GM21529 (cell line): Measurements from ENCODE around the gene DGKQ.
A peak's percentile ranks its signal among the peaks of the same experiment; 100 is the strongest.

ENCODE experiments used
- ATAC-seq: cut with Tn5 transposase; IDR thresholded peaks from one replicate; pipeline ENCODE4 v1.9.1; 2021; ENCODE audit not compliant: unreplicated experiment

Gene DGKQ

DNA sequence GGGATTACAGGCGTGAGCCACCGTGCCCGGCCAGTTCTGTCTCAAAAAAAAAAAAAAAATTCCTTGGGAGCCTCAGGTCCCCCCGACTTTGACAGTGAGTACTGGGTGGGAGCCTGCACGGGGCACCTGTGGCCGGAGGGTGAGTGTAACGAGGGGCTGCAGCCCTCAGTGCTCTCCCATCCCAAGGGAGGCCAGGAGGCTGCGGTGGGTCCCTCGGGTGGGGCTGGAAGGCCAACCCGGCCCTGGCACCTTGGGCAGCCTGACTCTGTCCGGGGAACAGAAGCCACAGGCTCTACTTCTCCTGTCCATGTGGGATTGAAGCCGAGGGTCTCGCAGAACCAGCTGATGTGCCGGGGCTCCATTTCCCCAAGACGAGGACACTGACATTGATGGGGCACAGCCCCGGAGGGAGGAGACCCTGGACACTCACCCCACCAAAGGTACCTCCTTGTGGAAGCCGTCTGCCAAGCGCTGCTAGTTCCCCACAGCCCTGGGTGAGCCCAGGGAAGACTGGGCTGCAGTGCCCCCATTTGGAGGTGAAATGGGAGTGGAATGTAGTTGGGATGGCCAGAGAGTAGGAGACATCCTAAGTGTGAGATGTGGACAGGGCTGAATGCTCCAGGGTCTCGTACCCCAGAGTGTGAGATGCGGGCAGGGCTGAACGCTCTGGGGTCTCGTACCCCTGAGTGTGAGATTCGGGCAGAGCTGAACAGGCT lies 22.1 kb upstream of the DGKQ start:
- ATAC-seq, result no peak

DNA sequence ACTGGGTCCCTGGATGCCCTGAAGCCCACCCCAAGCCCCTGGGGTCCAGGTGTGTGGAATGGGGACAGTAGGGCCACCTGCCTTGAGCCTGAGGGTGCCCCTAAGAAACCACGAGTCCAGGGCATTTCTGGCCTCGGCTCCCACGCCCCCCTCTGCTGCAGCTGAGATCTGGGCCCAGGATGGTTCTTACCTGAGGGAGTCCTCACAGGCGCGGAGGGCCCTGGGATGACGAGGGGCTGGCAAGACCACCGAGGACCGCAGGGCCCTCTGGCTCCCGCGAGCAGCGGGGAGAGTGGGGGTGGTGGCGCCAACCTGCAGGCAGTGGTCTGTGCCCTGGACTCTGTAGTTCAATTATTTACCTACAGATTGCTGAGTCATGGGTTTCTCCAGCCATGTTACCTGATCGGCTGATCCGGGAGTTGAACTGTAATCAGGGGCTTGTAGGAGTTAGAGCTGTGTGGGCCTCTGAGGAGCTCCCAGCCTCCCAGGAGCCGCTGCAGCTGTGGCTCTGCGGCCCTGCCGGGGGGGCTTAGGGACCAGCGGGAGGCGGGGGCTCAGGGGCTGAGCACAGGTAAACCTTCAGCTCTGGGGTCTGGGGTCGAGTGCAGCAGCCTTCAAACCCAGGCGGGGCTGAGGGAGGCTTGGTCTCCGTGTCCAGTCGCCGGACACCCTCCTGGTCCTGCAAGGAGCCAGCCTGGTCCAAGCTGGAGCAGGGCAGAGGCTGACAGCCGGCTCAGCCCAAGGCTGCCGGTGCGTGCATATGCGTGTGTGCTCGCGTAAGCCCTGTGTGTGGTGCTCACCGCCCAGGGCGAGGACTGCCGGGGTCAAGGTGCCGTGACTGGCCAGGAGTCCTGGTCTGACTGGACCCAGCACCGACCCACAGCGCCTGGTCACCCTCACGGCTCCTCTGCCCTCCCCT lies 20.0 kb upstream of the DGKQ start, which contains the start of gene SLC26A1:
SLC26A1 (minus strand) TSS at position 294 of the 919 bp plus-strand sequence. CDS start 1,701 bp downstream, outside the sequence.
- ATAC-seq, result no peak

DNA sequence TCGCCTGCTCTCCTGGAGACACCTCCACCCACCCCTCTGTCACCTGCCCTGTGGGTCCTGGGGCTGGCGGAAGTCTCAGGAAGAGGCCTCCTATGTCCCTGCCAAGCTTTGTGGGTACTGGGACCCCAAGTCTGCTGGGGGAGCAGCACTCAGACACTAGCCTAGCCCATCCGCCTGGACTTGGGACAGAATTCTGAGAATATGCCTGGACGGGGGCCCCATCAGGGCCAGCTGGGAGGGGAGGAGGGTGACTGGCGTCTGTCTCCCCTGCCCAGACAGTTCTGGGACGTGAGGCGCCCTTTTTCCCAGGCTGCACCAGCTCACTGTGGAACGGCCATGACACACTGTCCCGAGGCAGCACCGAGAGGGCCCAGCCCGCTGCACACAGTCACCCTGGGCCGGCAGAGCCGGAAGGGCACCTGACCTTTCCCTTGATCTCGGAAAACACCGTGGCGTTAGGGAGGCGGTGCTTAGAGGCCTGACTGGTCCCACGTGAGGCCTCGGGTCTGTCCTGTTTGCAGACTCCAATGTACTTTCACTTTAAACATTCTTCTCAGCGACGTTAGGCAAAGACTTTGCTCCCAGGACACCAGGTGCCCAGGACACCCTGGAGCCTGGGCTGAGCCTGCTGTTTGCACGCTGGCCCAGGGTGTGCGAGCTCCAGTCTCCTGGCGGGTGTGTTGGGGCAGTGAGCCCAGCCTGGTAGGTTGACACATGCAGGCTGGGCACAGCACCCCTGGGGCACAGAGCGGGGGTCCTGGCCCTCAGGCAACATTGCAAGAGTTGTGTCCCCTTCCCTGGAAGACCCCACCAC lies 19.1 kb upstream of the DGKQ start:
- ATAC-seq, result no peak

DNA sequence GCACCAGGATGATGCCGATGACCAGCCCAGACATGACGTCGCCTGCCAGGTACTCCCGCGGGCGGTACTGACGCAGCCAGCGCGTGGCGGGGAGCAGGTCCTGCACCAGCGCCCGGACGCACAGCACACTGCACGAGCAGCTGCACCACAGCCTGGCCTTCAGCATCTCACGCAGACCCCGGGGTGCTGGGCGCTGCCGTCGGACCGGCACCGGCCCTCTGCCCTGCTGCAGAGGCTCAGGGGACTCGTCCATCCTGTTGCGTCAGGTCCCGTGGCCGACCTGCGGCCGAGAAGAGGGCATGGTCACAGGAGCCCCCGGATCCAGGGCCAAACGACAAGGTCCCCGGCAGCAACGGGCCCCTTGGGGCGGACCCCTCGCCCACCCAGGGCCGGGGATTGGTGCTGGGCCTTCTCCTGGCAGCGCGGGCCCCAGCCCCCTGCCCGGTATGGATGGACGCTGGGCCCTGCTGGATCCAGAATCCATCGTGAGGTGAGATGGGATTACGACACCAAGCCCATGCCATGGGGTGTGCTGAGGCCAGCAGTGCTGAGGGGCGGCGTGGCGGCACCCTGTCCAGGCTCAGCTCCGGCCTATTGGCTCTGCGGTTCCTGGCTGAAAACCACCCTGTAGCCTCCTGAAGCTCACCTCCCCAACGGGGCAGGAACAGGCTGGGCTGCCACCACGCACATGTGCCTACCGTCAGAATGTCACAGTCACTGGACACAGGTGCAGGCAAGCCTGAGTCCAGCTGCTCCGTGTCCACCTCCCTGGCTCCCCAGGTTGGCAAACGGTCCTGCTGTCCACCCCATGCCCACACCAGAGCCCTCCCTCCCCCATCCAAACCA lies 18.3 kb upstream of the DGKQ start:
- no peak for ATAC-seq

DNA sequence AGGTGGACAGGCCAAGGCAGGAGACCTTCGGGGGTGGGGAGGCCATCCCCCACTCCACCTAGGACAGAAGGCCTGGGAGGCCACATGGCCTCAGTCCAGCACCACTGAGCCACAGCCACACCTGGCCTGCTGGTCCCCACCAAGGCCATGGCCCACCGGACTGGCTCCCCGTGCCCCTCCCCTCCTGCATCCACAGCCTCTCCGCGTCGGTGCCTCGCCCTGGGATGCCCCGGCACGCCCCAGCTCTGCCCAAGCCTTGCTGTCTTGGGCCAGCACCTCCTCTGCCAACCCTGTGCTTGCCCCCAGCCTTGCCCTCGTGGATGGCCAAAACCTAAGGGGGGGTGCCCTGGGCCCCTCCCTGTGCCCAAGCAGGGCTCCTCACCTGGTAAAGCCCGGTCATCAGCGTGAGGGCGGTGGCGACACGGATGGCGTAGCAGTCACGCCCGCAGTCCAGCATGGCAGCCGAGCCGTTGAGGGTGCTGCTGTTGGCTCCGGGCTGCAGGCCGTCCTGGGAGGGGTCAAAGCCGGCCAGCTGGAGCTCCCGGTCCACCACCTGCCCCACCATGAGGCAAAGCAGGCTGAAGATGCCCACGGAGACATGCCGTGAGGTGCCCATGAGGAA lies 17.5 kb upstream of the DGKQ start:
- ATAC-seq, result no peak

DNA sequence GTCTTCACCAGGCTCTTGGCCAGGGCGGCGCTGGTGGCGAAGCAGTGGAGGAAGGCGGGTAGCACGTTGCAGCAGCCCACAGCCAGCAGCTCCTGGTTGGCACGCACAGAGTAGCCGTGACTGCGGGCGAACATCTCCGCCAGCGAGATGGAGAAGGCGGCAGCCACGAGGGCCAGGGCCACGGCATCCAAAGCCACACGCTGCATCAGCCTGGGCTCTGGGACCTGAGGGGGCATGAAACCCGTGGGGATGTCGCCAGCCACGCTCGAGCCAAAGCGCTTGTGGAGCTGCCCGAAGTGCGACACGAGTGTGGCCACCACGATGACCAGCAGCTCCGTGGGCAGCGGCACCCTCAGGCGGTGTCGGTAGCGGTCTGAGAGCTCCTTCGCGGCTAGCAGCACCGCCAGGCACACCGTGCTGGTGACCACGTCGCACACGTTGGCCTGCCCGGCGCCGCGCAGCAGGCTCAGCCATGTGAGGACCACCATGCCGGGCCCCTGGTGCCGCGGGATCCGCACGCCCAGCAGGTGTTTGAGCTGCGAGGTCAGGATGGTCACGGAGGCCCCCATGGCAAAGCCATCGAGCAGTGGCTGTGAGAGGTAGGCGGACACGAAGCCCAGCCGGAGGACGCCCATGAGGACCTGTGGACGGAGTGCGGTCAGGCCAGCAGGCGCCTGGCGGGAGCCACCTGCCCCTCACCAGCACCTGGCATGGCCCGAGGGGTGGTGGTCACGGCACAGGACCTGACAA lies 16.5 kb upstream of the DGKQ start:
- no peak for ATAC-seq

DNA sequence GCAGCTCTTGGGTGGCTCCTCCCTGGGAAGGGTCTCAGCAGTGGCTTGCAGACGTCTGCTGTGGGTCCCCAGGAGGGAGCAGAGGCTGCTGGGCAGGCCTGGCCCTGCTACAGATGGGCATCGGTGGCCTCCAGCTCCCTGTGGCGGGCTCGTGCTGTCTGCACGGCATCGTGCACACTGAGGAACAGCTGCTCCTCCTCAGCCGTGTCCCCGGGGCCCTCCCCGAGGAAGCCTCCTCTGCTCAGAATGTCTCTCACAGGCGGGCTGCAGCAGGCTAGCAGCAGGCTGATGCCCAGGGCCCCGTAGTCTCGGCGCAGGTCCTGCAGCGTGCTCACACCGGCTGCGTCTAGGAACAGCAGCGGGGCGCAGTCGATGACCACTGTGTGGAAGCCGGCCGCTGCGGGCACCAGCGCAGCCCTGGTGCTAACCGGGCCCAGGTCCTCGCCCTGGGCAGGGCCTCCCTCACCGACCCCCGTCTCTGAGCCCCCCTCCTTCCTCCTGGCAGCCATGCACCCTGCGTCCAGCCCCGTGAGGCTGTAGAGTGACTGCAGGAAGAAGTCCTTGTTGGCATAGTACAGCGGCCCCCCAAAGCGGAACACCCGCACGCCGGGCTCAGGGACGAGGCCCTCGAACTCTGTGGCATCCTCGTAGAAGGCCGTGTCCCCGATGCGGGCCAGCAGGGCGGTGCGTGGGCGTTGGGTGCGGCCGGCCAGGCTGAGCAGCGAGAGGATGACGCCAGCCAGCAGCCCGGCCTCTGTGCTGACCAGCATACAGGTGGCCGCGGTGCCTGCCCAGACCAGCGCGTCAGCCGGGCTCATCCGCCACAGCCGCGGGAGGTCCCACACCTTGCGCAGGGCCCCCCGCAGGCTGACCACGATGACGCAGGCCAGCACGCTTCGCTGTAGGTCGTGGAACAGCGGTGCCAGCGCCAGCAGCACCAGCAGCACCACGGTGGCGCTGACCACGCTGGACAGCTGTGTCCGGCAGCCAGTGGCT lies 15.7 kb upstream of the DGKQ start:
- ATAC-seq, result no peak

DNA sequence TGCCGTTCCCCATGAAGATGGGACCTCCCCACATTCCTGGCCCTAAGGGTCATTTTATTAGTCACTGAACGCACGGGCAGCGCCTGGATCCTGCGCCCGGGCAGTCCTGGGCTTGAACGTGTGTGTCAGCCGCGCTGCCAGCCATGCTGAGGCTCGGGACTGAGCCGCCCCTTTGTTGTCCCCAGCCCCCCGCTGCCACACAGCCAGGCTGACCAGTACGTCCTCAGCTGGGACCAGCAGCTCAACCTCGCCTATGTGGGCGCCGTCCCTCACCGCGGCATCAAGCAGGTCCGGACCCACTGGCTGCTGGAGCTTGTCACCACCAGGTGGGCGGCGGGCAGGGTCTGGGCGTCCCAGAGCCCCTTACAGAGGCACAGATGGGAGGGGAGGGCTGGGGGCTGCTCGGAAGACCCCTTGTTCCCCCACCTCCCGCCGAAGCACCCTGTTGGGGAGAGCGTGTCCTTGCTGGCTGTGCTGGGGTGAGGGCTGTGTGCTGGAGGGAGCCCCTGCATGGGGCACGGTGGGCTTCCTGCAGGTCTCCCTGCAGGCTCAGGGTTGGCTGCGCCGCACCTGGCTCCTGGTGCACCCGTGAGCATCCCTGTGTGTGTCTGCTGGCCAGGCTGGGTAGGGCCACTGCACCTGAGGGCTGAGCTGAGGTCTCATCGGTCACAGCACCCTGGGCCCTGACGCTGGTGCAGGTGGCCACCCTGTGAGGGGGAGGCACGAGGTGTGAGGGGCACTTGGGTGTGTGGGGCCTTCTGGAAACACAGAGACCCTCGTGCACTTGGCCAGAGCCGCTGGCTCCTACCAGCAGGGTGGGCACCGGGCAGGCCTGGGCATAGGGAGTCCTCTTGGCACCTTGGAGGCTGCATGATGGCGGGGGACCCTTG lies 14.5 kb upstream of the DGKQ start:
- no peak for ATAC-seq

DNA sequence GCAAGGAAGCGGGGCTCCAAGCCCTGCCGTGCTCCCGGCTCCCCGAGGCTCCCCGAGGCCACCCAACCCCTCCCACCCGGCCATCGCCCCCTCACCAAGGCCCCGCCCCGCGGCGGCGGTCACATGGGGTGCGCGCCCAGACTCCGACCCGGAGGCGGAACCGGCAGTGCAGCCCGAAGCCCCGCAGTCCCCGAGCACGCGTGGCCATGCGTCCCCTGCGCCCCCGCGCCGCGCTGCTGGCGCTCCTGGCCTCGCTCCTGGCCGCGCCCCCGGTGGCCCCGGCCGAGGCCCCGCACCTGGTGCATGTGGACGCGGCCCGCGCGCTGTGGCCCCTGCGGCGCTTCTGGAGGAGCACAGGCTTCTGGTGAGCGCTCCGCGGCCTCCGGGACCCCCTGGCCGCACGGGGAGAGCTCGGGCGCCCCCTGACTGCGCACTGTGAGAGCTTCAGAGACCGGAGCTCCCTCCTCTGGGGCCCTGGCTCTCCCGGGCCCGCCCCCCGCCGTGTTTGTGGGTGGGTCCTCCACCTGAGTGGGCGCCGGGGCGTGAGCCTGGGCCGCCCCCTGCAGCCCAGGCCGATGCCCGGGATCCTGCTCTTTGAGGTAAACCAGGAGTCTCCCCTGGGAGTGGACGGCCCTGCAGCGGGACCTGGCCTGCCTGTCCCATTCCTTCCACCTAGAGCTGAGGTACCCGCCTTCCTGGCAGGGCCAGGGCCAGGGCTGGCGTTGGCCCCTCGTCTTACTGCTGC lies 13.7 kb upstream of the DGKQ start, which contains the start of gene IDUA:
IDUA (plus strand) TSS at position 166 of the 745 bp plus-strand sequence; CDS start at position 207, 41 bp downstream.
- ATAC-seq, result peak; percentile 76

DNA sequence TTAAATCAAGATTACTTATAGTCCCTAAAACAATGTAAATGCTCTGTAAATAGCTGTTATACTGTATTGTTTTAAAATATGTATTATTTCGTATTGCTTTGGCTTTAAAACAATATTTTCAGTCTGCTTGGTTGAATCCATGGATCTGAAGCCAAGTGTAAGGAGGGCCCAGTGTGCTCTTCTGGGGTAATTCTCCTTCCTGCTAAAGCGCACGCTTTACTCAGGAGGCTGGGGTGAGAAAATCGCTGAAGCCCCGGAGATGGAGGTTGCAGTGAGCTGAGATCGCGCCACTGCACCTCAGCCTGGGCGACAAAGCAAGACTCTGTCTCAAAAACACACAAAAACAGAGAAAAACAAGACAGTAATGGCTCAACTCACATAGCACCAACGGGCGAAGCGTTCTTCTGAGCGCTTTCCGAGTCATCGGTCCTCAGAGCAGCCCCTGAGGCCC lies 13.1 kb upstream of the DGKQ start:
- peak; percentile 12 for ATAC-seq

DNA sequence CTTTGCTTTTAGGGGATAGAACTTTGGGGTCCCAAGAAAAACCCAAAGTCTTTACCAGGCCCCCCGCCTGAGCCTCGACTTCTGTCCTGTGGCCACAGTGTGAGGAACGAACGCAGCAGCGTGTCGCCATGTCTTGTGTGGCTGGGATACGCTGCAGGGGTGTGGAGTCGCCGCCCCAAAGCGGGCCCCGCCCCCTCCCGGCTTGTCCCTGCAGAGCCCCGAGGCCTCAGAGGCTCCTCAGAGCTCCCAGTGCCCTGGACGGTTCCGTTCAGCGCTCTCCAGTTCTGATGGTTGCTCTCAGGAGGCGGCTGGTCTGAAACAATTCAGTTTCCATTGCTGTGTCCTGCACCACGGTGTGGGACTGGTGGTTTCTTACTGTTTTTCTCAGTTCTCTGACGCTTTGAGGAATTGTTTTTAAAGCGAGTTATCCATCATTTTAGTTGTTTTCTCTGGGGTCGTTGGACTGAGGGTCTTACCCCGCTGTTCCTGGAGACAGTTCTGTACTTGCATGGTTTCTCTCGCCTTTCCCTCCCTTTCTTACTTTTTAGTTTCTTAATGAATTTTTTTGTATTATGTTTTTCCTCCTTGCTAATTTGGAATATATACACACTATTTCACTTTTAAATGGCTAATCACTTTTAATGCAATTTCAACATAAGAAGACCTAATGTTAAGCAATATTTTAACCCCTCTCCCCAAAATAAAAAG lies 11.9 kb upstream of the DGKQ start:
- no peak for ATAC-seq

DNA sequence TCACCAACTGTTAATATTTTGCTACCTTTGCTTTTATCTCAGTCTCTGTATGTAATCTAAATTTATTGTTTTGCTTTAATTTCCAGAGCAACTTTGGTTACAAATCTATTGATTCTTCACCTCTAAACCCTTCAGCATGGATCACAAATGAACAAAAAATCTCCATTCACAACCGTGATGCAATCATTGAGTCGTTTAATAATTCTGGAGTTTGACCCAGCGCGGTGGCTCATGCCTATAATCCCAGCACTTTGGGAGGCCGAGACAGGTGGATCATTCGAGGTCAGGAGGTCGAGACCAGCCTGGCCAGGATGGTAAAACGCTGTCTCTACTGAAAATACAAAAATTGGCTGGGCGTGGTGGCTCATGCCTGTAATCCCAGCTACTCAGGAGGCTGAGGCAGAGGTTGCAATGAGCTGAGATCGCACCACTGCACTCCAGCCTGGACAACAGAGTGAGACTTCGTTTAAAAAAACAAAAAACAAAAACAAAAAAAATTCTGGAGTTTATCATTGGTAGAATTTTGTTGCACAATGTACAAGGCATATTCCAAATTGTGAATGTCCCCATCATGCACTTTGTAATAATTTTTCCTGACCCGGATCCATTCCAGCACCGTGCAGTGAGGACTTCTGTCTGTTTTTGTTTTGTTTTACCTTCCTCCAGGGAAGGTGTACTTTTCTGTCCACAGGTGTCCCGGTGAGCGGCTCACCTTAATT lies 11.1 kb upstream of the DGKQ start:
- ATAC-seq, result no peak

DNA sequence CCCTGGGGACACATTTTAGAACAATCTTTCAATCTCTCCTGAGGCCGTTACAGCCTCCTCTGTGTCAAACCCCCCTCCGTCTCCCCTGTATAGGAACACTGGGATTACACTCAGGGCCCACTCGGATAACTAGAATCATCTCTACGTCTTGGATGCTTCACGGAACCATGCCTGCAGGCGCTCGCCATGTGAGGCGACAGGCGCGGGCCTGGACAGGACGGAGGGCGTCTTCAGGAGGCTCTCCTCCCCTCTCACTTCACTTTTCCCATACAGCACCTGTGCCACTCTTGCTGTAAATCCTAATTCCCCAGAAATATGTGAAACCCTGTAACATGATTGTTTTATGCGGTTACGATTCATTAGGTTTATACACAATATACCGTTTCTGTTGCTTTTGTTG lies 9.4 kb upstream of the DGKQ start:
- ATAC-seq, result no peak

DNA sequence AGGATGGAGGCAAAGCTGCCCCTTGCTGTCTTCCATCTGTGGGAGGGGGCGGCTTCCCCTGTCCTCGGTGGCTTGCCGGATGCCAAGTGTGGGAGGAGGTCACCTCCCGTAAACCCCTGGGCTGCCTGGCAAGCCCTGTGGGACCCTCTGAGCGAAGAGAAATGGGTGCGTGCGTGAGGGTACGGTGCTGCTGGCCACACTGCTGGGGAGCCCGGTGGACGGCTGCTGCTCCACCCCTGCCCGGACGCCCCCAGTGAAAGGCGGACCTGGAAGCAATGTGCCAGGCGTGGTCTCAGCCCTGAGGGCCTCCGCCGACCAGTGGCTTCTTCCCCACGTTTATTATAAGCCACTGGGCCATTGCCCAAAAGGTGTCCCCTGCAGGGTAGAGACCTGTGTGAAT lies 8.9 kb upstream of the DGKQ start:
- ATAC-seq, result no peak
